Measurements from ENCODE around the gene OR14I1. TPM values are rescaled to one million over a fixed set of nuclear protein-coding genes. Genes with fewer than 3 reads are reported as not detected.
"Not testable (repeated sequence)": the region's sequence is repeated elsewhere in the genome, so short reads cannot be mapped to it uniquely, and the experiment has no call there.

Gene OR14I1
- total and polyA plus RNA-seq, 10 donors: not detected

- Histone ChIP-seq H3K27me3 (replicated peaks in 1 of 7) (peaks cover 0 to 6% (median 0%) of the 10 kb centered on the region in 7 donors), H3K9me3 (peaks cover 0 to 32% (median 13%) of the 10 kb centered on the region in 8 donors), H3K4me3 (no peak overlapping the region), H3K4me1 (no peaks in the 10 kb centered on the region), H3K36me3 (no peaks in the 10 kb centered on the region), H3K27ac (no peak overlapping the region)
- no peak for DNase-seq
- intact Hi-C loops (cut with DNase I; ENCODE audit: low total_unique reads): no loop called here
- TF ChIP-seq POLR2A (IDR thresholded peaks at IDR 0.05) (no peak), CTCF (IDR thresholded peaks at IDR 0.05 in 8 of 11, conservative IDR thresholded peaks at IDR 0.05 in 3 of 11) (no peak), POLR2AphosphoS5 (IDR thresholded peaks at IDR 0.05) (no peak)
- WGBS, 5 donors: 67 to 85% (median 81%) methylated on average over 1 of the region's 1 CpG
Measured at GRCh38 chr1:248670003-248670402, 32.6 kb downstream of the OR14I1 start.

- H3K27ac ChIP-seq: peak overlapping the region in 4 of 8 donors; percentile 37 to 69 (median 56)
- DNase-seq; intact Hi-C loops (cut with DNase I; ENCODE audit: low total_unique reads); H3K36me3 ChIP-seq; H3K27me3 ChIP-seq (replicated peaks in 1 of 7); H3K9me3 ChIP-seq; H3K4me1 ChIP-seq; H3K4me3 ChIP-seq: not testable (repeated sequence)
- 53 to 61% (median 58%) methylated on average over 5 of the region's 5 CpGs for WGBS, 5 donors
Measured at GRCh38 chr1:248663453-248664328, 38.9 kb downstream of the OR14I1 start.

GRCh38 chr1:248656797-248657196, 45.8 kb downstream of the OR14I1 start:
- H3K9me3 ChIP-seq; DNase-seq; H3K4me3 ChIP-seq; H3K36me3 ChIP-seq; H3K27me3 ChIP-seq (replicated peaks in 1 of 7); H3K27ac ChIP-seq; intact Hi-C loops (cut with DNase I; ENCODE audit: low total_unique reads); H3K4me1 ChIP-seq: not testable (repeated sequence)
- 69 to 88% (median 81%) methylated on average over 1 to 6 of the region's 6 CpGs for WGBS, 5 donors

- H3K9me3 ChIP-seq; H3K4me3 ChIP-seq; H3K27ac ChIP-seq; H3K36me3 ChIP-seq; H3K4me1 ChIP-seq; DNase-seq; intact Hi-C loops (cut with DNase I; ENCODE audit: low total_unique reads); H3K27me3 ChIP-seq (replicated peaks in 1 of 7): not testable (repeated sequence)
- WGBS, 5 donors: 80 to 82% methylated on average over 1 to 2 of the region's 3 CpGs; no CpG with 5 or more reads in 3 of the 5 donors
Measured at GRCh38 chr1:248655354-248655753, 47.2 kb downstream of the OR14I1 start, which contains the start of gene OR2T27. OR2T27 (minus strand) TSS chr1:248655528; CDS start chr1:248650884, 4,644 bp downstream.

Small RNAs within 50 kb of the gene (small RNA-seq; reads per million reads assigned to genes)
- gene AHCYP8: 0 reads per million in 4 donors

Other genes starting within 250 kb of the OR14I1 start
- under 1 TPM in 2 of 7 donors, not detected in 5; 0.63 to 0.77 TPM for gene OR2T3, start 229.4 kb downstream of the OR14I1 start, total RNA-seq
- gene OR2T3, start 229.4 kb downstream of the OR14I1 start, polyA plus RNA-seq: not detected
- not detected for gene OR2T5, start 214.2 kb downstream of the OR14I1 start, total RNA-seq
- gene OR2T5, start 214.2 kb downstream of the OR14I1 start, polyA plus RNA-seq: not detected
- under 1 TPM; 0.09 to 0.85 (median 0.39) TPM for gene OR2G6, start 194.7 kb downstream of the OR14I1 start, total RNA-seq
- not detected for gene OR2G6, start 194.7 kb downstream of the OR14I1 start, polyA plus RNA-seq
- 1 to 10 TPM in 1 of 7 donors, under 1 TPM in 6; 0.24 to 1.0 (median 0.66) TPM for gene OR2T29, start 140.0 kb downstream of the OR14I1 start, total RNA-seq
- gene OR2T29, start 140.0 kb downstream of the OR14I1 start, polyA plus RNA-seq: under 1 TPM in 1 of 3 donors, not detected in 2; 0.07 TPM
- 1 to 10 TPM in 1 of 7 donors, under 1 TPM in 3, not detected in 3; 0.37 to 2.7 (median 0.81) TPM for gene OR2T34, start 128.0 kb downstream of the OR14I1 start, total RNA-seq
- gene OR2T34, start 128.0 kb downstream of the OR14I1 start, polyA plus RNA-seq: not detected
- 1 to 10 TPM in 3 of 7 donors, under 1 TPM in 3, not detected in 1; 0.12 to 2.8 (median 0.80) TPM for gene OR2T10, start 105.1 kb downstream of the OR14I1 start, total RNA-seq
- gene OR2T10, start 105.1 kb downstream of the OR14I1 start, polyA plus RNA-seq: under 1 TPM in 2 of 3 donors, not detected in 1; 0.03 to 0.20 TPM
- 1 to 10 TPM in 4 of 7 donors, under 1 TPM in 2, not detected in 1; 0.21 to 3.6 (median 1.3) TPM for gene OR2T11, start 67.7 kb downstream of the OR14I1 start, total RNA-seq
- gene OR2T11, start 67.7 kb downstream of the OR14I1 start, polyA plus RNA-seq: under 1 TPM in 2 of 3 donors, not detected in 1; 0.02 to 0.06 TPM
- under 1 TPM in 5 of 7 donors, not detected in 2; 0.19 to 0.68 (median 0.34) TPM for gene OR2T35, start 57.5 kb downstream of the OR14I1 start, total RNA-seq
- not detected for gene OR2T35, start 57.5 kb downstream of the OR14I1 start, polyA plus RNA-seq
- not detected for gene OR2T27, start 47.2 kb downstream of the OR14I1 start, total RNA-seq
- not detected for gene OR2T27, start 47.2 kb downstream of the OR14I1 start, polyA plus RNA-seq
- under 1 TPM in 2 of 7 donors, not detected in 5; 0.37 to 0.54 TPM for gene LYPD8, start 53.0 kb upstream of the OR14I1 start, total RNA-seq
- gene LYPD8, start 53.0 kb upstream of the OR14I1 start, polyA plus RNA-seq: under 1 TPM; 0.09 to 0.17 (median 0.16) TPM
- 10 to 100 TPM; 29.1 to 43.3 (median 30.7) TPM for gene SH3BP5L, start 123.1 kb upstream of the OR14I1 start, total RNA-seq
- gene SH3BP5L, start 123.1 kb upstream of the OR14I1 start, polyA plus RNA-seq: 10 to 100 TPM; 10.1 to 23.1 (median 11.3) TPM
- 10 to 100 TPM; 32.6 to 43.1 (median 41.3) TPM for gene ZNF672, start 135.5 kb upstream of the OR14I1 start, total RNA-seq
- gene ZNF672, start 135.5 kb upstream of the OR14I1 start, polyA plus RNA-seq: 10 to 100 TPM; 13.2 to 19.8 (median 16.6) TPM
- gene ZNF692, start 156.3 kb upstream of the OR14I1 start, total RNA-seq: 10 to 100 TPM; 33.5 to 81.1 (median 45.9) TPM
- 100 to 1,000 TPM in 2 of 3 donors, 10 to 100 TPM in 1; 57.1 to 138 (median 125) TPM for gene ZNF692, start 156.3 kb upstream of the OR14I1 start, polyA plus RNA-seq
- 10 to 100 TPM in 6 of 7 donors, 1 to 10 TPM in 1; 10.0 to 23.1 (median 12.3) TPM for gene PGBD2, start 203.5 kb upstream of the OR14I1 start, total RNA-seq
- 10 to 100 TPM in 1 of 3 donors, 1 to 10 TPM in 2; 7.2 to 11.7 (median 9.9) TPM for gene PGBD2, start 203.5 kb upstream of the OR14I1 start, polyA plus RNA-seq